Bladder microvascular endothelial cell (primary cell): Measurements from ENCODE around the gene MFAP5. TPM values are rescaled to one million over a fixed set of nuclear protein-coding genes. Genes with fewer than 3 reads are reported as not detected.

Experiments
- total RNA-seq: library from RNA; depleted of rRNA; stranded (reverse); fragments of >200 nt; gene quantifications from 2 replicates; pipeline ENCODE4 v1.2.3, GENCODE V29; 2014

The MFAP5 gene, protein sequence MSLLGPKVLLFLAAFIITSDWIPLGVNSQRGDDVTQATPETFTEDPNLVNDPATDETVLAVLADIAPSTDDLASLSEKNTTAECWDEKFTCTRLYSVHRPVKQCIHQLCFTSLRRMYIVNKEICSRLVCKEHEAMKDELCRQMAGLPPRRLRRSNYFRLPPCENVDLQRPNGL
- 0.13 and 0.32 TPM in 2 replicates for total RNA-seq

DNA sequence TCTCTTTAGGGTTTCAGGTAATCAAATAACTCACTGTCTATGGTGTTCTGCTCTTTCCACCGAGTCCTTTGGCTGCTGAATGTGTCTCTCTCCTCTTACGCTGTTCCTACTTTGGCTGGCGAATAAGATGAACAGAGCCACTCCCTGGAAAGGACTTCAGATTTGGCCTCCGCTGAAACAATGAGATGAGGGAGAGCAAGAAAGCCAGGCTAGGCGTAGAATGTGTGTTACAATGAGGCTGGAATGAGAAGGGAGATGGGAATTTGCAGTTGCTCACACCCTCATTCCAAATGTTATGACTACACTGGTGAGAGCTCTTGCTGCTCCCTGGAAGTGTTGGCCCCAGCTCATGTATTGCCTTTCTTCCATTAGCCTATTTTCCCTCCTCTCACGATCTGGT lies at the start of gene MFAP5:
TSS of gene MFAP5 (minus strand) at position 234 of the 400 bp plus-strand sequence. CDS start 722 bp downstream, outside the sequence.

DNA sequence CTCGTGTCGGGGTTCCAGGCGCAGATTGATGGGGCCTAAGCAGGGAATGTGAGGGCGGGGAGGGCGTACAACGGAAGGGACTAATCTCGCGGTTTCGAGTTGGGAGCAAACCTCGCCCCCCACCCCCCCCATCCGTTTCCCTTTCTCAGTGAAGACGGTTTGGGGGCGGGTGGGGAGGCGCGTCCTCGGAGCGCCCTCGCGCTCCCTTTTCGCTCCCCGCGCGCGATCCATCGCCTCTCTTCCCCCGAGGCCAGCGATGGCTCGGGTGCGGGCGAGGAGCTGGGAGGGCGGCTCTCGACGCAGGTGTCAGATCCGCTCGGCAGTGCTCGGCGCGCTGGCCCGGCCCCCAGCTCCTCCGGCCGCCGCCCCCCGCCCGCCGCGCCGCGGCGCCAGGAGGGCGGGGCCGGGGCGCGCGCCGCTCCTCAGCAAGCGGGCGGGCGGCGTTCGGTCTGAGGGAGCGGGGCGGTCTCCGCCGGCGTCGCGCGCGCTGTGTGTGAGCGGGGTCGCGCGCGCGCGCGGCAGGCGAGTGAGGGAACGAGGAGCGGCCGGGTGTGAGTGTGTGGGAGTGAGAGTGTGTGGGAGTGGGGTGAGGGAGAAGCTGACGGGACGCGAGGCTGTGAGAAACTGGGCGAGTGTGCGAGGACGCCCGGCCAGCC lies 35.0 kb upstream of the MFAP5 start, which contains the start of gene RIMKLB:
TSS of gene RIMKLB (plus strand) at position 516 of the 656 bp plus-strand sequence. CDS start 15,876 bp downstream, outside the sequence.

DNA sequence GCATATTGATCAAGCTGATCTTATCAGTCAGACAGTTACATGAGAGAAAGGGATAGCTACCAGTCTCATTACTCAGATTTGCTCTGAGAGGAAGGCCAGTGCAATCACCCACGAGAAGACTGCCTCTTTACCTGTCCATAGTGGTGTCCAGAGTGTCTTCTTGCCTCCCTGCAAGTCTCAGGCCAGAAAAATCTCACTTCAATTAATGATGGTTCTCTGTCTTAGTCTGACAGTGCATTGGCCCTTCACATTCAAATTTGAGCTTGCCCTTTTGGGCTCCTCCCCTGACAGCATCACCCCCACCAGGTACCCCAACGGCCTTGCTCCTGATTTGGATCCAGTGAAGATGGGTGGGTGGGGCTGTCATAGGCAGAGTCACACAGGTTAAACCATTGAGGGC lies 50.0 kb downstream of the MFAP5 start, which contains the start of gene AICDA:
TSS of gene AICDA (minus strand) at position 231 of the 400 bp plus-strand sequence. CDS start at position 139, 92 bp downstream.

Other genes starting within 250 kb of the MFAP5 start
- gene CLEC6A, start 206.9 kb downstream of the MFAP5 start, total RNA-seq = not detected in 2 replicates
- not detected in 2 replicates for gene CLEC4D, start 149.3 kb downstream of the MFAP5 start, total RNA-seq
- not detected in 2 replicates for gene CLEC4E, start 121.9 kb downstream of the MFAP5 start, total RNA-seq
- not detected in 2 replicates for gene AICDA, start 50.0 kb downstream of the MFAP5 start, total RNA-seq
- 41.6 and 158 TPM in 2 replicates for gene RIMKLB, start 35.2 kb upstream of the MFAP5 start, total RNA-seq
- gene A2ML1, start 159.8 kb upstream of the MFAP5 start, total RNA-seq = 0.06 TPM in 1 of 2 replicates, not detected in the other